Measurements from ENCODE around the gene CCDC158. TPM values are rescaled to one million over a fixed set of nuclear protein-coding genes. Genes with fewer than 3 reads are reported as not detected.

The CCDC158 gene
- total and polyA plus RNA-seq, 10 of the 15 experiments (the other 5 are each of a cell fraction or from before 2014, with no cell fraction given) = not detected

GRCh38 chr4:76302826-76303438, 118.0 kb downstream of the CCDC158 start:
- H4K20me1 ChIP-seq (ENCODE audit: control insufficient read depth, insufficient read depth) = no peaks in the 10 kb centered on the region
- intact Hi-C loops (cut with micrococcal nuclease; ENCODE audit: unreplicated experiment) = no loop called here
- H3K27me3 ChIP-seq (replicated peaks in 1 of 2; ENCODE audit: control insufficient read depth in 2 of 2, insufficient read depth in 2 of 2, low read length in 1 of 2) = peaks cover 5 to 16% of the 10 kb centered on the region in 2 experiments
- BruUV-seq (replicated peaks) = no TSS peak
- ChIA-PET POLR2A (no interaction called here), RAD21 (ENCODE audit: unreplicated experiment) (no interaction called here), CTCF (interaction anchor here (1.9 kb wide), 1 partner anchor 123 kb away, joined by 7 read pairs; no protein-coding TSS in a partner anchor), SMC1A (ENCODE audit: uncharacterized antibody, unreplicated experiment) (no interaction called here)
- H3K4me1 ChIP-seq (ENCODE audit: control insufficient read depth, insufficient read depth, low read length) = peaks cover 24% of the 10 kb centered on the region
- no peaks in the 10 kb centered on the region for H3K36me3 ChIP-seq (ENCODE audit: control insufficient read depth in 2 of 2, insufficient read depth in 2 of 2, low read length in 1 of 2)
- no peak overlapping the region for H3K9ac ChIP-seq (ENCODE audit: control insufficient read depth, insufficient read depth, low read length)
- H2AFZ ChIP-seq (ENCODE audit: control insufficient read depth, low read depth, low read length) = no peak overlapping the region
- peaks cover 6% of the 10 kb centered on the region for H3K9me3 ChIP-seq (replicated peaks; ENCODE audit: control insufficient read depth, insufficient read depth, low read length)
- no peaks in the 10 kb centered on the region for H3K79me2 ChIP-seq (ENCODE audit: control insufficient read depth, insufficient read depth, low read length)
- ATAC-seq (no peak), DNase-seq (ENCODE audit: low read depth, low spot score) (no peak), FAIRE-seq (no peak)
- H3K4me3 ChIP-seq = no peak overlapping the region
- in situ Hi-C loops (cut with MboI) = no loop called here
- WGBS (ENCODE audit: insufficient coverage, insufficient replicate concordance, low lambda C conversion rate, missing lambda C conversion rate) = 5% methylated on average over 3 of the region's 3 CpGs
- H3K4me2 ChIP-seq (ENCODE audit: control insufficient read depth, insufficient read depth) = no peak overlapping the region
- no peak overlapping the region for H3K27ac ChIP-seq (ENCODE audit: control insufficient read depth, insufficient read depth)
- TF ChIP-seq KAT2A (conservative IDR thresholded peaks at IDR 0.05; ENCODE audit: control insufficient read depth, low read depth, low read length) (no peak), WRNIP1 (IDR thresholded peaks at IDR 0.05; ENCODE audit: borderline replicate concordance, low read depth, low read length) (no peak), RBBP5 (conservative IDR thresholded peaks at IDR 0.05) (no peak), CREM (IDR thresholded peaks at IDR 0.05; ENCODE audit: low read depth) (no peak), PBX3 (IDR thresholded peaks at IDR 0.05; ENCODE audit: insufficient replicate concordance, low read depth, low read length) (no peak), GABPA (IDR thresholded peaks at IDR 0.05; ENCODE audit: low read depth) (no peak), LARP7 (IDR thresholded peaks at IDR 0.05) (no peak), NRF1 (conservative IDR thresholded peaks at IDR 0.05; ENCODE audit: low read depth, low read length) (no peak), TAF1 (IDR thresholded peaks at IDR 0.05; ENCODE audit: borderline replicate concordance, low read depth, low read length) (no peak), PKNOX1 (IDR thresholded peaks at IDR 0.05) (no peak), YBX1 (IDR thresholded peaks at IDR 0.05) (no peak), YY1 (IDR thresholded peaks at IDR 0.05; ENCODE audit: low read depth, low read length) (no peak), ZNF24 (IDR thresholded peaks at IDR 0.05) (no peak), CEBPZ (IDR thresholded peaks at IDR 0.05; ENCODE audit: low read depth, low read length) (no peak)

All from GM12878 (cell line).